Stomach (tissue), 9 donors: Measurements from ENCODE around the gene ENTPD6. TPM values are rescaled to one million over a fixed set of nuclear protein-coding genes. Genes with fewer than 3 reads are reported as not detected.
"Not testable (repeated sequence)": the region's sequence is repeated elsewhere in the genome, so short reads cannot be mapped to it uniquely, and the experiment has no call there.

ENCODE experiments used
- DNase-seq, 2 donors: peaks; one replicate each; pipeline versions ENCODE4 v3.0.0 to v3.0.0-alpha.2; 2013 to 2019
- H3K27ac ChIP-seq, 5 donors: fragments of 200-600 bp in 4 of 5; sonication (generic) in 4 of 5; one replicate each; pipeline ENCODE4 v1.5.1; 2013 to 2019; ENCODE audit warnings: mild to moderate bottlenecking in 1 of 5, moderate library complexity in 1 of 5
- H3K27me3 ChIP-seq, 3 donors: fragments of 200-600 bp; sonication (generic); one replicate each; pipeline ENCODE4 v1.5.1; 2017 to 2019; ENCODE audit warnings: mixed run types in 1 of 3
- H3K36me3 ChIP-seq, 4 donors: fragments of 200-600 bp; sonication (generic); 1 replicate in 3 of 4; 2 replicates in 1 of 4; pipeline ENCODE4 v1.5.1; 2016 to 2019
- H3K4me1 ChIP-seq, 4 donors: fragments of 200-600 bp; sonication (generic); one replicate each; pipeline ENCODE4 v1.5.1; 2016 to 2019
- H3K4me3 ChIP-seq, 4 donors: fragments of 200-600 bp; sonication (generic) in 3 of 4; one replicate each; pipeline ENCODE4 v1.5.1; 2016 to 2019; ENCODE audit warnings: mild to moderate bottlenecking in 1 of 4
- H3K9me3 ChIP-seq, 4 donors: fragments of 200-600 bp; sonication (generic); one replicate each; pipeline ENCODE4 v1.5.1; 2016 to 2019
- CTCF ChIP-seq, 7 experiments: fragments of 450-650 bp in 4 of 7; fragments of 200-600 bp in 3 of 7; sonication (generic) in 3 of 7; IDR thresholded peaks; one replicate each; pipeline ENCODE4 v1.5.1; 2016 to 2019; ENCODE audit warnings: antibody characterized with exemption in 7 of 7, control low read depth in 2 of 7, mild to moderate bottlenecking in 1 of 7
- EP300 ChIP-seq: sonication (generic); formaldehyde crosslinking; IDR thresholded peaks from one replicate; pipeline ENCODE4 v1.6.1; 2017; ENCODE audit warnings: antibody characterized with exemption
- POLR2A ChIP-seq, 4 donors: fragments of 450-650 bp; IDR thresholded peaks; one replicate each; pipeline ENCODE4 v1.6.1; 2016; ENCODE audit warnings: antibody characterized with exemption in 4 of 4, control low read depth in 2 of 4, mild to moderate bottlenecking in 1 of 4, moderate library complexity in 1 of 4
- POLR2AphosphoS5 ChIP-seq, 3 donors: sonication (generic); formaldehyde crosslinking; IDR thresholded peaks; one replicate each; pipeline ENCODE4 v1.6.1; 2016; ENCODE audit warnings: antibody characterized with exemption in 3 of 3
- WGBS, 5 donors: extraction: QIAGEN DNeasy Blood & Tissue Kit in 3 of 5; methylation state at CpG; one replicate each; pipeline versions ENCODE4 v1.1.5 to v1.1.7; 2013 to 2018; 5-methylcytosine and 5-hydroxymethylcytosine counted together
- intact Hi-C: fragments of 100-400 bp; cut with DNase I; formaldehyde crosslinking; loops from one replicate; pipeline ENCODE4 v1.15.1; 2023; ENCODE audit warnings: low total_unique reads
- polyA plus RNA-seq, 3 donors: library from polyadenylated mRNA; stranded (reverse); fragments of 200-250 nt; gene quantifications; one replicate each; pipeline ENCODE4 v1.2.3, GENCODE V29; 2013
- total RNA-seq, 5 donors: library from RNA; depleted of rRNA; stranded (reverse); fragments of >200 nt; gene quantifications; one replicate each; pipeline versions ENCODE4 v1.1.0 to v1.2.3, GENCODE V29; 2014 to 2016
- donor health status: healthy with polysubstance abuse.
- donor health status: Bipolar disorder and iron deficiency.
- donor health status: healthy.

The ENTPD6 gene
- total and polyA plus RNA-seq, 8 donors = 38.5 to 110 (median 66.5) TPM

GRCh38 chr20:25179439-25180089 is 15.9 kb upstream of the ENTPD6 start:
- TF ChIP-seq EP300 = no peak
- TF ChIP-seq POLR2A (IDR thresholded peaks at IDR 0.05) = no peak
- no peak for TF ChIP-seq CTCF (IDR thresholded peaks at IDR 0.05)
- TF ChIP-seq POLR2AphosphoS5 (IDR thresholded peaks at IDR 0.05) = no peak
- Histone ChIP-seq H3K4me3 (no peak overlapping the region), H3K4me1 (peaks cover 6 to 21% (median 14%) of the 10 kb centered on the region in 4 donors), H3K27ac (peak overlapping the region in 1 of 5 donors; percentile 67), H3K27me3 (no peaks in the 10 kb centered on the region), H3K9me3 (peaks cover 0 to 14% (median 10%) of the 10 kb centered on the region in 4 donors), H3K36me3 (no peaks in the 10 kb centered on the region)
- no peak for DNase-seq
- intact Hi-C loops = no loop called here
- WGBS, 5 donors = 54 to 62% (median 59%) methylated on average over 15 of the region's 15 CpGs

- intact Hi-C loops, DNase-seq, H3K4me3 ChIP-seq, H3K36me3 ChIP-seq, H3K27ac ChIP-seq, H3K4me1 ChIP-seq: not testable (repeated sequence)
- peaks cover 0 to 22% (median 0%) of the 10 kb centered on the region in 3 donors for H3K27me3 ChIP-seq
- 86 to 96% (median 94%) methylated on average over 1 of the region's 1 CpG for WGBS, 5 donors
- peaks cover 0 to 20% (median 11%) of the 10 kb centered on the region in 4 donors for H3K9me3 ChIP-seq
These were observed 11.1 kb upstream of the ENTPD6 start for GRCh38 chr20:25184391-25184790.

GRCh38 chr20:25187220-25187619 is 8.3 kb upstream of the ENTPD6 start:
- Histone ChIP-seq H3K4me3 (no peak overlapping the region), H3K27ac (no peak overlapping the region), H3K4me1 (no peaks in the 10 kb centered on the region), H3K9me3 (peaks cover 0 to 20% (median 10%) of the 10 kb centered on the region in 4 donors), H3K27me3 (peaks cover 0 to 22% (median 0%) of the 10 kb centered on the region in 3 donors), H3K36me3 (no peaks in the 10 kb centered on the region)
- WGBS, 5 donors = 48 to 90% (median 84%) methylated on average over 3 of the region's 3 CpGs
- TF ChIP-seq POLR2AphosphoS5 (IDR thresholded peaks at IDR 0.05) (no peak), CTCF (IDR thresholded peaks at IDR 0.05) (no peak), EP300 (no peak), POLR2A (IDR thresholded peaks at IDR 0.05) (no peak)
- intact Hi-C loops = no loop called here
- no peak for DNase-seq

GRCh38 chr20:25187635-25188034 is 7.9 kb upstream of the ENTPD6 start:
- no peak for TF ChIP-seq POLR2AphosphoS5 (IDR thresholded peaks at IDR 0.05)
- no peak for TF ChIP-seq POLR2A (IDR thresholded peaks at IDR 0.05)
- TF ChIP-seq EP300 = no peak
- TF ChIP-seq CTCF (IDR thresholded peaks at IDR 0.05) = no peak
- intact Hi-C loops = no loop called here
- H3K4me3 ChIP-seq = no peak overlapping the region

GRCh38 chr20:25188218-25188617 is 7.3 kb upstream of the ENTPD6 start:
- no peaks in the 10 kb centered on the region for H3K4me1 ChIP-seq
- no peak overlapping the region for H3K27ac ChIP-seq
- no peak overlapping the region for H3K4me3 ChIP-seq
- no peak for DNase-seq
- peaks cover 0 to 22% (median 0%) of the 10 kb centered on the region in 3 donors for H3K27me3 ChIP-seq
- intact Hi-C loops = no loop called here
- 68 to 85% (median 79%) methylated on average over 1 of the region's 1 CpG for WGBS, 5 donors
- TF ChIP-seq POLR2AphosphoS5 (IDR thresholded peaks at IDR 0.05) (no peak), CTCF (IDR thresholded peaks at IDR 0.05) (no peak), EP300 (no peak), POLR2A (IDR thresholded peaks at IDR 0.05) (no peak)
- peaks cover 0 to 10% (median 2%) of the 10 kb centered on the region in 4 donors for H3K9me3 ChIP-seq
- no peaks in the 10 kb centered on the region for H3K36me3 ChIP-seq

More at GRCh38 chr20:25187635-25188034, 7.9 kb upstream of the ENTPD6 start:
- no peaks in the 10 kb centered on the region for H3K36me3 ChIP-seq
- no peak overlapping the region for H3K27ac ChIP-seq
- DNase-seq = no peak
- H3K27me3 ChIP-seq = peaks cover 0 to 22% (median 0%) of the 10 kb centered on the region in 3 donors
- H3K4me1 ChIP-seq = no peaks in the 10 kb centered on the region
- peaks cover 0 to 15% (median 7%) of the 10 kb centered on the region in 4 donors for H3K9me3 ChIP-seq
- WGBS, 5 donors = 56 to 69% (median 66%) methylated on average over 7 of the region's 7 CpGs
